Panc1 (cell line): Measurements from ENCODE around the gene COASY.
"Not testable (repeated sequence)": the region's sequence is repeated elsewhere in the genome, so short reads cannot be mapped to it uniquely, and the experiment has no call there.

ENCODE experiments used
- CTCF ChIP-seq: fragments of 450-650 bp; IDR thresholded peaks from 2 replicates; pipeline ENCODE4 v1.5.1; 2017; ENCODE audit warnings: mild to moderate bottlenecking
- POLR2AphosphoS5 ChIP-seq: IDR thresholded peaks from 2 replicates; pipeline ENCODE4 v1.6.1; 2012; ENCODE audit warnings: mild to moderate bottlenecking, low read depth, low read length, moderate library complexity
- REST ChIP-seq, 2 experiments: IDR thresholded peaks; 2 replicates each; pipeline ENCODE4 v1.6.1; 2011 to 2012; ENCODE audit warnings: low read depth in 2 of 2, control low read depth in 1 of 2, low read length in 1 of 2, mild to moderate bottlenecking in 1 of 2, moderate library complexity in 1 of 2; ENCODE audit not compliant: insufficient read depth in 1 of 2

- not testable (repeated sequence) for TF ChIP-seq CTCF; POLR2AphosphoS5; REST (IDR thresholded peaks at IDR 0.05; ENCODE audit: insufficient read depth in 1 of 2, low read depth in 2 of 2, low read length in 1 of 2)
These were observed 21.4 kb upstream of the COASY start for GRCh38 chr17:42540558-42540957.
